HG02981 (cell line): ENCODE data around the gene SPTA1.

Experiments
- ATAC-seq: cut with Tn5 transposase; IDR thresholded peaks from one replicate; pipeline ENCODE4 v1.9.1; 2021; ENCODE audit warnings: mild to moderate bottlenecking, moderate library complexity; ENCODE audit not compliant: unreplicated experiment

Gene SPTA1

GRCh38 chr1:158687037-158687436, 522 bp upstream of the SPTA1 start:
- ATAC-seq = no peak

- ATAC-seq = no peak
Measured at GRCh38 chr1:158685085-158685484, 1.4 kb downstream of the SPTA1 start.

- no peak for ATAC-seq
Measured at GRCh38 chr1:158681606-158682005, 4.9 kb downstream of the SPTA1 start.

- ATAC-seq = no peak
Measured at GRCh38 chr1:158679289-158679688, 7.2 kb downstream of the SPTA1 start.

- no peak for ATAC-seq
Measured at GRCh38 chr1:158675563-158676323, 10.8 kb downstream of the SPTA1 start.

- no peak for ATAC-seq
Measured at GRCh38 chr1:158674302-158674701, 12.2 kb downstream of the SPTA1 start.

- ATAC-seq = no peak
Measured at GRCh38 chr1:158666037-158666436, 20.5 kb downstream of the SPTA1 start.

GRCh38 chr1:158654571-158654970, 31.9 kb downstream of the SPTA1 start:
- ATAC-seq = no peak

- ATAC-seq = no peak
Measured at GRCh38 chr1:158654086-158654485, 32.4 kb downstream of the SPTA1 start.

GRCh38 chr1:158652721-158653334, 33.7 kb downstream of the SPTA1 start:
- ATAC-seq = no peak

- ATAC-seq = no peak
Measured at GRCh38 chr1:158649052-158649451, 37.5 kb downstream of the SPTA1 start.

- ATAC-seq = no peak
Measured at GRCh38 chr1:158646465-158646864, 40.0 kb downstream of the SPTA1 start.

- ATAC-seq = no peak
Measured at GRCh38 chr1:158644449-158644848, 42.1 kb downstream of the SPTA1 start.

GRCh38 chr1:158638904-158639303, 47.6 kb downstream of the SPTA1 start:
- no peak for ATAC-seq

- no peak for ATAC-seq
Measured at GRCh38 chr1:158638146-158638545, 48.4 kb downstream of the SPTA1 start.

- ATAC-seq = no peak
Measured at GRCh38 chr1:158613764-158614163, 72.8 kb downstream of the SPTA1 start.

- ATAC-seq = no peak
Measured at GRCh38 chr1:158611916-158612315, 74.6 kb downstream of the SPTA1 start.

GRCh38 chr1:158607296-158607695, 79.2 kb downstream of the SPTA1 start:
- no peak for ATAC-seq

GRCh38 chr1:158604968-158605367, 81.5 kb downstream of the SPTA1 start, which contains the start of gene OR10Z1:
OR10Z1 (plus strand) TSS chr1:158605268; CDS start chr1:158606439, 1,171 bp downstream.
- no peak for ATAC-seq

GRCh38 chr1:158600735-158601134, 85.8 kb downstream of the SPTA1 start:
- ATAC-seq = no peak

- ATAC-seq = no peak
Measured at GRCh38 chr1:158586942-158587341, 99.6 kb downstream of the SPTA1 start.

GRCh38 chr1:158583962-158584361, 102.6 kb downstream of the SPTA1 start:
- no peak for ATAC-seq
